Small intestine (tissue), 16 donors: ENCODE results near the gene SPRR2D. TPM values are rescaled to one million over a fixed set of nuclear protein-coding genes. Genes with fewer than 3 reads are reported as not detected.

ENCODE experiments used
- DNase-seq, 2 donors: peaks; one replicate each; pipeline versions ENCODE4 v3.0.0 to v3.0.0-alpha.2; 2013
- FAIRE-seq: peaks from 2 replicates; lab custom pipeline; 2012; peaks lifted over from hg19 to GRCh38; lab: Jason Lieb, UNC
- H3K27ac ChIP-seq, 3 donors: one replicate each; pipeline ENCODE4 v1.5.1; 2013; ENCODE audit warnings: low read length in 2 of 3, mild to moderate bottlenecking in 2 of 3, control low read depth in 1 of 3, inconsistent platforms in 1 of 3, low read depth in 1 of 3, moderate library complexity in 1 of 3
- H3K27me3 ChIP-seq, 3 donors: one replicate each; pipeline ENCODE4 v1.6.1; 2013; ENCODE audit warnings: low read length in 3 of 3, inconsistent platforms in 1 of 3; ENCODE audit not compliant: control insufficient read depth in 3 of 3, insufficient read depth in 3 of 3
- H3K36me3 ChIP-seq, 3 donors: one replicate each; pipeline ENCODE4 v1.6.1; 2013; ENCODE audit warnings: low read length in 3 of 3, inconsistent platforms in 1 of 3, low read depth in 1 of 3, mild to moderate bottlenecking in 1 of 3, moderate library complexity in 1 of 3; ENCODE audit not compliant: control insufficient read depth in 3 of 3, insufficient read depth in 2 of 3
- H3K4me1 ChIP-seq, 3 donors: one replicate each; pipeline ENCODE4 v1.6.1; 2013; ENCODE audit warnings: low read length in 2 of 3, inconsistent platforms in 1 of 3, low read depth in 1 of 3, mild to moderate bottlenecking in 1 of 3, moderate library complexity in 1 of 3; ENCODE audit not compliant: control insufficient read depth in 3 of 3, insufficient read depth in 2 of 3
- H3K4me3 ChIP-seq, 3 donors: one replicate each; pipeline ENCODE4 v1.5.1; 2013; ENCODE audit warnings: low read length in 3 of 3, control low read depth in 1 of 3, inconsistent platforms in 1 of 3, low read depth in 1 of 3, mild to moderate bottlenecking in 1 of 3, moderate library complexity in 1 of 3
- H3K9me3 ChIP-seq, 2 donors: one replicate each; pipeline ENCODE4 v1.6.1; 2013; ENCODE audit warnings: low read depth in 1 of 2, low read length in 1 of 2; ENCODE audit not compliant: control insufficient read depth in 2 of 2, insufficient read depth in 1 of 2
- WGBS, 3 donors: extraction: QIAGEN DNeasy Blood & Tissue Kit; methylation state at CpG; one replicate each; pipeline ENCODE4 v1.1.7; 2013; 5-methylcytosine and 5-hydroxymethylcytosine counted together
- long read RNA-seq, 10 donors: transcript quantifications; one replicate each; lab custom pipeline, GENCODE V29; 2026
- polyA plus RNA-seq, 4 donors: library from polyadenylated mRNA; stranded (reverse) in 3 of 4; unstranded in 1 of 4; fragments of 200-250 nt in 3 of 4; fragments of 120-200 nt in 1 of 4; gene quantifications; one replicate each; pipeline versions ENCODE4 v1.2.1 to v1.2.3, GENCODE V29; 2013
- donor health status: healthy with polysubstance abuse.
- donor health status: control.
- donor health status: control.
- donor health status: Bipolar disorder and iron deficiency.
- donor health status: healthy.

The SPRR2D gene
- polyA plus RNA-seq = under 1 TPM in 1 of 4 donors, not detected in 3; 0.49 TPM
- long read RNA-seq, donor 1 = 0 reads
- long read RNA-seq, donor 2 = 0 reads
- long read RNA-seq, donor 3 = 0 reads
- long read RNA-seq, donor 4 = 0 reads
- long read RNA-seq, donor 5 = 0 reads
- long read RNA-seq, donor 6 = 0 reads
- long read RNA-seq, donor 7 = 0 reads
- long read RNA-seq, donor 8 = 0 reads
- long read RNA-seq, donor 9 = 0 reads
- long read RNA-seq, donor 10 = 0 reads

- Histone ChIP-seq H3K4me3 (no peak within 1 kb of the TSS), H3K9me3 (no peaks in the 10 kb centered on the region), H3K27ac (no peak within 1 kb of the TSS), H3K36me3 (no peaks in the 10 kb centered on the region), H3K27me3 (no peaks in the 10 kb centered on the region), H3K4me1 (no peaks in the 10 kb centered on the region)
- FAIRE-seq = no peak
- DNase-seq = no peak
- WGBS, 3 donors = 60 to 66% (median 60%) methylated on average over 4 of the region's 4 CpGs
These were observed at the start of gene SPRR2D for GRCh38 chr1:153040950-153041631. Gene SPRR2D, minus strand, starts transcription at chr1:153041120. Its CDS starts 774 bp downstream, at chr1:153040346.

- no peak overlapping the region for H3K4me3 ChIP-seq
- no peak for FAIRE-seq
- H3K27ac ChIP-seq = no peak overlapping the region
- no peaks in the 10 kb centered on the region for H3K9me3 ChIP-seq
- no peak for DNase-seq
- H3K4me1 ChIP-seq = no peaks in the 10 kb centered on the region
- H3K27me3 ChIP-seq = no peaks in the 10 kb centered on the region
- no peaks in the 10 kb centered on the region for H3K36me3 ChIP-seq
- WGBS, 3 donors = 59 to 83% (median 72%) methylated on average over 1 of the region's 1 CpG
These were observed 46.7 kb upstream of the SPRR2D start for GRCh38 chr1:153087652-153088051.

GRCh38 chr1:153081736-153082135 lies 40.8 kb upstream of the SPRR2D start:
- DNase-seq (no peak), FAIRE-seq (no peak)
- Histone ChIP-seq H3K4me3 (no peak overlapping the region), H3K27me3 (peaks cover 0 to 3% (median 0%) of the 10 kb centered on the region in 3 donors), H3K9me3 (no peaks in the 10 kb centered on the region), H3K4me1 (no peaks in the 10 kb centered on the region), H3K36me3 (no peaks in the 10 kb centered on the region), H3K27ac (no peak overlapping the region)
- WGBS, 3 donors = 85 to 87% (median 86%) methylated on average over 3 of the region's 3 CpGs

- Histone ChIP-seq H3K36me3 (no peaks in the 10 kb centered on the region), H3K4me1 (no peaks in the 10 kb centered on the region), H3K27ac (no peak overlapping the region), H3K9me3 (no peaks in the 10 kb centered on the region), H3K4me3 (no peak overlapping the region), H3K27me3 (no peaks in the 10 kb centered on the region)
- FAIRE-seq = no peak
- 75 to 79% (median 76%) methylated on average over 5 of the region's 5 CpGs for WGBS, 3 donors
- no peak for DNase-seq
These were observed 32.1 kb upstream of the SPRR2D start for GRCh38 chr1:153072806-153073726.

GRCh38 chr1:153071511-153071910 lies 30.6 kb upstream of the SPRR2D start, which contains the start of gene SPRR2B:
Gene SPRR2B, minus strand, starts transcription at chr1:153071611. Its CDS starts 772 bp downstream, at chr1:153070839.
- 46 to 91% (median 58%) methylated on average over 2 of the region's 2 CpGs for WGBS, 3 donors
- H3K4me3 ChIP-seq = no peak within 1 kb of the TSS
- no peak within 1 kb of the TSS for H3K27ac ChIP-seq
- DNase-seq = no peak
- H3K9me3 ChIP-seq = no peaks in the 10 kb centered on the region
- no peaks in the 10 kb centered on the region for H3K36me3 ChIP-seq
- no peaks in the 10 kb centered on the region for H3K27me3 ChIP-seq
- no peaks in the 10 kb centered on the region for H3K4me1 ChIP-seq
- FAIRE-seq = no peak

- no peak overlapping the region for H3K4me3 ChIP-seq
- H3K36me3 ChIP-seq = no peaks in the 10 kb centered on the region
- H3K9me3 ChIP-seq = no peaks in the 10 kb centered on the region
- no peak overlapping the region for H3K27ac ChIP-seq
- no peak for FAIRE-seq
- no peaks in the 10 kb centered on the region for H3K27me3 ChIP-seq
- no peak for DNase-seq
- H3K4me1 ChIP-seq = no peaks in the 10 kb centered on the region
- WGBS, 3 donors = 51 to 71% (median 54%) methylated on average over 2 of the region's 2 CpGs
These were observed 29.3 kb upstream of the SPRR2D start for GRCh38 chr1:153070243-153070642.

- no peaks in the 10 kb centered on the region for H3K27me3 ChIP-seq
- DNase-seq = no peak
- no peaks in the 10 kb centered on the region for H3K4me1 ChIP-seq
- no peak overlapping the region for H3K27ac ChIP-seq
- no peaks in the 10 kb centered on the region for H3K9me3 ChIP-seq
- 66 to 75% (median 71%) methylated on average over 6 of the region's 6 CpGs for WGBS, 3 donors
- FAIRE-seq = no peak
- no peak overlapping the region for H3K4me3 ChIP-seq
- no peaks in the 10 kb centered on the region for H3K36me3 ChIP-seq
These were observed 18.2 kb upstream of the SPRR2D start for GRCh38 chr1:153058826-153059784.
